KMS-11 (cell line): ENCODE measurements around the gene ACSS1.

ENCODE experiments used
- H2AFZ ChIP-seq: fragments of 200-600 bp; sonication (generic); 2 replicates; pipeline ENCODE4 v1.6.1; 2016; ENCODE audit warnings: antibody characterized with exemption, mixed run types, low read depth
- H3K27ac ChIP-seq: fragments of 200-600 bp; sonication (generic); 2 replicates; pipeline ENCODE4 v1.6.1; 2016; ENCODE audit warnings: mild to moderate bottlenecking, mixed run types
- H3K27me3 ChIP-seq: fragments of 200-600 bp; sonication (generic); 2 replicates; pipeline ENCODE4 v1.6.1; 2017; ENCODE audit warnings: mild to moderate bottlenecking, low read depth, mixed run types, moderate library complexity; ENCODE audit not compliant: insufficient read depth
- H3K36me3 ChIP-seq: fragments of 200-600 bp; sonication (generic); 2 replicates; pipeline ENCODE4 v1.6.1; 2017; ENCODE audit warnings: mild to moderate bottlenecking, mixed run types; ENCODE audit not compliant: insufficient read depth
- H3K4me1 ChIP-seq: fragments of 200-600 bp; sonication (generic); 2 replicates; pipeline ENCODE4 v1.6.1; 2016; ENCODE audit warnings: mild to moderate bottlenecking, low read depth, mixed run types; ENCODE audit not compliant: poor library complexity, severe bottlenecking
- H3K4me2 ChIP-seq: fragments of 200-600 bp; sonication (generic); 2 replicates; pipeline ENCODE4 v1.7.0; 2016; ENCODE audit warnings: mild to moderate bottlenecking, mixed run types
- H3K4me3 ChIP-seq: fragments of 200-600 bp; sonication (generic); IDR thresholded peaks from 2 replicates; pipeline ENCODE4 v1.6.1; 2017; ENCODE audit warnings: low read depth, low read length, mixed read lengths; ENCODE audit not compliant: insufficient read depth
- H3K79me2 ChIP-seq: fragments of 200-600 bp; sonication (generic); 2 replicates; pipeline ENCODE4 v1.6.1; 2016; ENCODE audit warnings: low read depth, mixed run types; ENCODE audit not compliant: insufficient read depth
- H3K9ac ChIP-seq: fragments of 200-600 bp; sonication (generic); 2 replicates; pipeline ENCODE4 v1.6.1; 2016; ENCODE audit warnings: mild to moderate bottlenecking, mixed run types
- H4K20me1 ChIP-seq: fragments of 200-600 bp; sonication (generic); 2 replicates; pipeline ENCODE4 v1.6.1; 2016; ENCODE audit warnings: mild to moderate bottlenecking, mixed run types; ENCODE audit not compliant: insufficient read depth
- TF ChIP-seq, protein P1 (sequence below): fragments of 200-600 bp; sonication (generic); conservative IDR thresholded peaks from 2 replicates; pipeline ENCODE4 v1.6.1; 2017; ENCODE audit warnings: low read depth, mild to moderate bottlenecking, antibody characterized with exemption, low read length, moderate library complexity, mixed read lengths

The ACSS1 gene

DNA sequence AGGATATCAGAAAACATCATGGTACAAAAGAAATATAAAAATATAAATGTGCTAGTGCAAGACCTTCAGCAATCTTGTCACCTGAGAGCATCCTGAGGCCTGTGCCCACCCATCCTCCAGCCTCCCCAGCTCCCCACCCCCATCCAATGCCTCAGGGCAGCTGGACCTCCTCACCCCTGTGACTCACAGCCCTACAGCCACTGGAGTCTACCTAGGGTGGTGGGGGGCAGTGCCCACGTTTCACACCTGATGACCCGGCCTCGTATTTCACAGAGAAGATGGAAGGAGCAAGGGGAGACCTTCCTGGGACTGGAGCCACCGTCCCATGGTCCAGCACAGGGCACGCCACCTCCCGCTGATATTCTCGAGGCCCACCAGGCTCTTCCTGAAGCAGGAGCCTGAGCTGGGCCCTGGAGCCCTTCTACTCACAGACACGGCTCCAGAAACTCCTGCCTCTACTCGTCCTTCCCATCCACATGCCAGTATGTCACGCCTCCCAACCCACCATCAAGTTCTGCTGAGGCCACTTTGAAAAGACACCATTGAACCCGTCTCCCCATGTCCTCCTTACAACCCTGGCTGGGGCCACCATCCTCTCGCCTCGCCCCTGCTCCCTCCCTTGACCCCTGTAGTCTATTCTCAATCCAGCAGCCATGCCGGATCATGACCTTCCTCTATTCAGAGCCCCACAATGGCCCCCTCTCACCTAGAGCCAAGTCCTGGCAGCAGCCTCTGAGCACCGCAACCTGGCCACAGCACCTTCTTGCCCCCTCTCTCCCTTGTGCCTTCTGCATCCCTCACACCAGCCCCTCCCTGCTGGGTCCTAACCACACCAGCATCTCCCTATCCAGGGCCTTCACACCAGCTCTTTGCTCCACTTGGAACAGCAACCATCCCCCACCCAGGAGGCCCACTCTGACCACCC lies 78.6 kb downstream of the ACSS1 start:
- Histone ChIP-seq H3K27ac (no peak overlapping the region), H2AFZ (no peak overlapping the region), H3K4me3 (no peak overlapping the region), H3K36me3 (no peaks in the 10 kb centered on the region), H4K20me1 (no peaks in the 10 kb centered on the region), H3K79me2 (no peaks in the 10 kb centered on the region), H3K27me3 (no peaks in the 10 kb centered on the region), H3K9ac (no peak overlapping the region), H3K4me2 (no peak overlapping the region), H3K4me1 (no peaks in the 10 kb centered on the region)
- TF ChIP-seq, protein P1, sequence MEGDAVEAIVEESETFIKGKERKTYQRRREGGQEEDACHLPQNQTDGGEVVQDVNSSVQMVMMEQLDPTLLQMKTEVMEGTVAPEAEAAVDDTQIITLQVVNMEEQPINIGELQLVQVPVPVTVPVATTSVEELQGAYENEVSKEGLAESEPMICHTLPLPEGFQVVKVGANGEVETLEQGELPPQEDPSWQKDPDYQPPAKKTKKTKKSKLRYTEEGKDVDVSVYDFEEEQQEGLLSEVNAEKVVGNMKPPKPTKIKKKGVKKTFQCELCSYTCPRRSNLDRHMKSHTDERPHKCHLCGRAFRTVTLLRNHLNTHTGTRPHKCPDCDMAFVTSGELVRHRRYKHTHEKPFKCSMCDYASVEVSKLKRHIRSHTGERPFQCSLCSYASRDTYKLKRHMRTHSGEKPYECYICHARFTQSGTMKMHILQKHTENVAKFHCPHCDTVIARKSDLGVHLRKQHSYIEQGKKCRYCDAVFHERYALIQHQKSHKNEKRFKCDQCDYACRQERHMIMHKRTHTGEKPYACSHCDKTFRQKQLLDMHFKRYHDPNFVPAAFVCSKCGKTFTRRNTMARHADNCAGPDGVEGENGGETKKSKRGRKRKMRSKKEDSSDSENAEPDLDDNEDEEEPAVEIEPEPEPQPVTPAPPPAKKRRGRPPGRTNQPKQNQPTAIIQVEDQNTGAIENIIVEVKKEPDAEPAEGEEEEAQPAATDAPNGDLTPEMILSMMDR, result no peak

DNA sequence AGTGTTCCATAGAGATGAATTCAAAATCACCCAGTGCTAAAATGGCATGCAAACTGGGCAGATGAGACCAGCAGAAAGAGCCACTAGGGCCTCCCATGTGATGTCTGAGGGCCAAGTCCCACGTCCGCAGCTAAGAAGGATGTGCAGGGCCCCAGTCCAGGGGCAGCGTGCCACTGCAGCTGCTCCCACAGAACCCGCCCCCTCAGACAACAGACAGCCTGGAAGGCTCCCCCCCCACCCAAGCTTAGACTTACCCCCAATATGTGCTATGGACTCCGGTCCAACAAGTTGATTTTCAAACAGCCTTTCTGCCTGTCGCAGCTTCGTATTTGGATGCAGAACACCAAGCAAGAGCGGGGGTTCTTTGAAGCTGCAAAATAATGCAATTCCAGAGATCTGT lies 79.4 kb downstream of the ACSS1 start:
- no peak overlapping the region for H3K27ac ChIP-seq
- H3K9ac ChIP-seq, result no peak overlapping the region
- no peak overlapping the region for H3K4me3 ChIP-seq
- TF ChIP-seq, protein P1, result no peak
- no peak overlapping the region for H2AFZ ChIP-seq
- no peaks in the 10 kb centered on the region for H3K4me1 ChIP-seq
- H3K27me3 ChIP-seq, result no peaks in the 10 kb centered on the region
- no peak overlapping the region for H3K4me2 ChIP-seq
- H3K36me3 ChIP-seq, result no peaks in the 10 kb centered on the region
- H3K79me2 ChIP-seq, result no peaks in the 10 kb centered on the region
- H4K20me1 ChIP-seq, result no peaks in the 10 kb centered on the region

DNA sequence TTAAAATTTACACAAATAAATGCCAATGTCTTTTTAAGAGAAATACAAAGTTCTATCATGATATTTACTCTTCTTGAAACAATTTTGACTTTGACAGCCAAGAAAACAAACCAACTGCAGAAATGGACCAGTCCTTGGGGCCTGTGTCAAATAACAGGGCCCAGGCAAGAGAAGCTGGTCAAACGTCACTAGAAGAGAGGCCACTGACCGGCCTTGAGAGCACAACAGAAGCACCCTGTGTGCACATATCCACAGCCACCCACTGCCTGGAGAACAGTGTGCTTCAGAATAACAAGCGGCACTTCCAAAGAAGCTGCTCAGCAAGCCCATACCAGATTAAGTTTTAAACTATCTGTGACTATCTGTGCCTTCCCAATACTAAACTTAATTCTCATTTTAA lies 80.1 kb downstream of the ACSS1 start:
- H2AFZ ChIP-seq, result no peak overlapping the region
- H4K20me1 ChIP-seq, result no peaks in the 10 kb centered on the region
- H3K27ac ChIP-seq, result no peak overlapping the region
- no peak overlapping the region for H3K4me3 ChIP-seq
- no peak overlapping the region for H3K9ac ChIP-seq
- no peak overlapping the region for H3K4me2 ChIP-seq
- no peaks in the 10 kb centered on the region for H3K27me3 ChIP-seq
- H3K79me2 ChIP-seq, result no peaks in the 10 kb centered on the region
- no peaks in the 10 kb centered on the region for H3K4me1 ChIP-seq
- no peaks in the 10 kb centered on the region for H3K36me3 ChIP-seq
- TF ChIP-seq, protein P1, result no peak

DNA sequence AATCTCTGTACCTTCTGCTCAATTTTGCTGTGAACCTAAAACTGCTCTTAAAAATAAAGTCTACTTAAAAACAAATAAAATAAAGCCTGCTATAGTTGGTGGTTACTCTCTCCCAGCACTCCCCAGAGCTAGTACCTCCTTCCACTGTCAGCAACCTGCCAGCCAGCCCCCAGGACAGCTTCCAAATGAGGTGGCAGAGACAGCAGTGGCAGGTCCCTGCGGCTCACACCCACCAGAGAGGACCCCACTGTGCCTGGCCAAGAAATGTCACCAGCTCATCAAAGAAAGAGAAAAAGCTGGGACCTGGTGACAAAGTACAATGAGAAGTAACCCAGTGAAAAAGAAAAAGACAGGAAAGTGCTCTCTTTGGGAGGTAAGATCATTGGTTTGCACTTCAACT lies 80.6 kb downstream of the ACSS1 start:
- Histone ChIP-seq H3K4me3 (no peak overlapping the region), H3K27me3 (no peaks in the 10 kb centered on the region), H3K79me2 (no peaks in the 10 kb centered on the region), H3K4me2 (no peak overlapping the region), H3K27ac (no peak overlapping the region), H3K36me3 (no peaks in the 10 kb centered on the region), H3K4me1 (no peaks in the 10 kb centered on the region), H3K9ac (no peak overlapping the region), H2AFZ (no peak overlapping the region), H4K20me1 (no peaks in the 10 kb centered on the region)
- TF ChIP-seq, protein P1, result no peak
